ENCODE measurements around the gene PARP3. TPM values are rescaled to one million over a fixed set of nuclear protein-coding genes. Genes with fewer than 3 reads are reported as not detected.

The PARP3 gene
- total RNA-seq, 1 donor from 2014 or later, result 22.5 TPM

GRCh38 chr3:51978143-51978502 lies 36.0 kb downstream of the PARP3 start:
- H3K27me3 ChIP-seq (ENCODE audit: control insufficient read depth, insufficient read depth, low read length), result no peaks in the 10 kb centered on the region
- no peaks in the 10 kb centered on the region for H3K36me3 ChIP-seq (ENCODE audit: control insufficient read depth, insufficient read depth, low read length)
- no peak for TF ChIP-seq CTCF (IDR thresholded peaks at IDR 0.05; ENCODE audit: insufficient read depth, low read length, poor library complexity, severe bottlenecking)
- DNase-seq (ENCODE audit: low read depth), result no peak
- H3K4me3 ChIP-seq (ENCODE audit: low read depth, low read length), result no peak overlapping the region

DNA sequence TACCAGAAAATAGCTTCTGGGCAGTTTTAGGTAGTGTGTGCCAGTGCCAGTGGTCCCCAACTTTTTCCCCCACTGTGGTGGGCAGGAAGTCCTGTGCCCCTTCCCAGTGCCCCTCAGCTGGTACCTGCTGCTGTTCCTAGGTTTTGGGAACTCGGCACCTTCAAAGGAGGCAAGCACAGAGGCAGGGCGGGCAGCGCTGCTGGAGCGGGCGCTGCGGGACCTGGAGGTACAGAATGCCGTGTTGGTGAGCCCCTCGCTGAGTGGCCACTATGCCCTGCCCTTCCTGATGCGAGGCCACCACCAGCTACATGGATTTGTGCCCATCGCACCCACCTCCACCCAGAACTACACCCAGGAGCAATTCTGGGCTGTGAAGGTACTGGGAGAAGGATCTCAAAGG lies 38.1 kb downstream of the PARP3 start:
- no peaks in the 10 kb centered on the region for H3K36me3 ChIP-seq (ENCODE audit: control insufficient read depth, insufficient read depth, low read length)
- DNase-seq (ENCODE audit: low read depth), result no peak
- H3K27me3 ChIP-seq (ENCODE audit: control insufficient read depth, insufficient read depth, low read length), result no peaks in the 10 kb centered on the region
- no peak overlapping the region for H3K4me3 ChIP-seq (ENCODE audit: low read depth, low read length)
- TF ChIP-seq CTCF (IDR thresholded peaks at IDR 0.05; ENCODE audit: insufficient read depth, low read length, poor library complexity, severe bottlenecking), result no peak

- TF ChIP-seq CTCF (IDR thresholded peaks at IDR 0.05; ENCODE audit: insufficient read depth, low read length, poor library complexity, severe bottlenecking), result peak; percentile 77
- Histone ChIP-seq H3K36me3 (ENCODE audit: control insufficient read depth, insufficient read depth, low read length) (no peaks in the 10 kb centered on the region), H3K27me3 (ENCODE audit: control insufficient read depth, insufficient read depth, low read length) (no peaks in the 10 kb centered on the region), H3K4me3 (ENCODE audit: low read depth, low read length) (peak overlapping the region; percentile 44)
- DNase-seq (ENCODE audit: low read depth), result no peak
Measured at GRCh38 chr3:51982352-51982837, 40.2 kb downstream of the PARP3 start.

- Histone ChIP-seq H3K4me3 (ENCODE audit: low read depth, low read length) (peak within 1 kb of the TSS; percentile 44), H3K27me3 (ENCODE audit: control insufficient read depth, insufficient read depth, low read length) (no peaks in the 10 kb centered on the region), H3K36me3 (ENCODE audit: control insufficient read depth, insufficient read depth, low read length) (no peaks in the 10 kb centered on the region)
- no peak for DNase-seq (ENCODE audit: low read depth)
- no peak for TF ChIP-seq CTCF (IDR thresholded peaks at IDR 0.05; ENCODE audit: insufficient read depth, low read length, poor library complexity, severe bottlenecking)
Measured at GRCh38 chr3:51982838-51983577, 40.8 kb downstream of the PARP3 start, which contains the start of gene ACY1. TSS of gene ACY1 (plus strand) at chr3:51983535. CDS start at chr3:51984065, 530 bp downstream.

DNA sequence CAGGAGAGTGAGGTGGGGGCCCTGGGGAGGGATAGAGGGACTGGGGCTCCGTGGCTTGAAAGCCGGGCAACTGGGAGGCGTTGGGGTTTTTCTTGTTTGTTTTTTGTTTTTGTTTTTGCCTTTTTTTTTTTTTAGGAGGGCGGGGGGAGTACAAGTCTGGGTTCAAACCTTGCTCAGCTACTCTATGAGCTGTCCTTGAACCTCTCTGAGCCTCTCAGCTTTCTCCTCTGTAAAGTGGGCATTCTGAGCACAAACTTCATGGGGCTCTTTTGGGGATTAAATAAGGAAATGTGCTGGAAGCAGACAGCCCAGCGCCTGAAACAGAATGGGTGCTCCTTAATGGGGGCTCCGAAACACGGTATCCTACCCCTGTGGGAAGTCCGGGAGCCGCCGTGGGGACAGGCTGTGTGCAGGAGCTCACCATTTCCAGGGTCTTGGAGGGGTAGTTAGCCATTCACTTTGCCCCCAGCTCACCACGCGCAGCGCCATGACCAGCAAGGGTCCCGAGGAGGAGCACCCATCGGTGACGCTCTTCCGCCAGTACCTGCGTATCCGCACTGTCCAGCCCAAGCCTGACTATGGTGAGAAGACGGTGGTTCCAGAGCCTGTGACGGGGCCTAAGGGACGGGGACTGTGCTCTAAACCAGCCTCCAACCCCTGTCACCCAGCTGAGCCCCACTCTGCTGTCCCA lies 41.6 kb downstream of the PARP3 start:
- no peak for TF ChIP-seq CTCF (IDR thresholded peaks at IDR 0.05; ENCODE audit: insufficient read depth, low read length, poor library complexity, severe bottlenecking)
- H3K36me3 ChIP-seq (ENCODE audit: control insufficient read depth, insufficient read depth, low read length), result no peaks in the 10 kb centered on the region
- no peak for DNase-seq (ENCODE audit: low read depth)
- peak overlapping the region; percentile 44 for H3K4me3 ChIP-seq (ENCODE audit: low read depth, low read length)
- H3K27me3 ChIP-seq (ENCODE audit: control insufficient read depth, insufficient read depth, low read length), result no peaks in the 10 kb centered on the region

All from kidney epithelial cell (primary cell).